Suppressor macrophage (primary cell): ENCODE data around the gene SPATA25.
"Not testable (repeated sequence)": the region's sequence is repeated elsewhere in the genome, so short reads cannot be mapped to it uniquely, and the experiment has no call there.

Experiments used
- DNase-seq, 4 experiments: peaks; one replicate each; pipeline ENCODE4 v3.0.0-alpha.2; 2020 to 2022

Gene SPATA25

GRCh38 chr20:45913116-45913515 lies 25.7 kb upstream of the SPATA25 start:
- peak; percentile 53 to 92 (median 74) for DNase-seq

GRCh38 chr20:45912344-45912682 lies 24.9 kb upstream of the SPATA25 start:
- no peak for DNase-seq

DNA sequence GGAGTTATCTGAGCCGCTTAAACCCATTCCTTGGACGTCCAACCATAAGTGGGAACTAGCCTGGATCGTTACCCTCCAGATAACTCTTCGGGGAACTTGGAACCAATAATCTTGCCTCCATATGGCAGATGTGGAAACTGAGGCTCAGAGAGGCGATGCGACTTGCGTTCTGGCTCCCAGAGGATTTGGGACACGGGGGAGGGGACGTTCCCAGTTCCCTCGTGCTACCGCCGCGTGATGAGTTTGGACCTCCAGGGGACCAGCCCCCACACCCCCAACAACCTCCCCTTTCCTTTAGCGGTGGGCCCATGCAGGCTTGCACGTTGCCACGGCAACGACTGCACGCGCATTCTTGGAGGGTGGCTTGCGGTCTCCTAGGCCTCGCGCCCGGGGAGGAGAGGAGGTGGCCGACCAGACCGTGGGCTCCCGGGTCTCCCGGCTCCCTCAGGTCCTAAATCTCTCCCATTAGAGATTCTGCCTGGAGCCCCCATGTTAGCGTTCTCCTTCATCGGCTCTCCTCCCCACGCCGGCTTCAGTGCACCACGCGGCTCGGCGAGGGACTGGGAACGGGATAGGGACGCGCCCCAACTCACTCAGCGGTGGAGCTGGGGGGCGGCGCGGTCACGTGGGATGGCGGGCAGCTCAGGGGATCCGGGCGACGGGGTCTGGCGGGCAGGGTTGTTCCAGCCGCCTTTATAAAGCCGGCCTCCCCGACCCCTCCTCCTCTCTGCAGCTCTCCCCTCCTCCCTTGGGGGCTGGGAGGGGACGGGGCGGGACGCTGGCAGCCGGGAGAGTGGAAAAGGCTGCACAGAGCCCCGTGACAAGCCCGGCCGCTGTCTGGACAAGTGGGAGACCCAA lies 24.3 kb upstream of the SPATA25 start, which contains the start of gene PLTP:
Gene PLTP (minus strand): TSS at position 670 of the 858 bp plus-strand sequence. CDS start 703 bp downstream, outside the sequence.
- DNase-seq, result peak; percentile 35 to 60 (median 49)

DNA sequence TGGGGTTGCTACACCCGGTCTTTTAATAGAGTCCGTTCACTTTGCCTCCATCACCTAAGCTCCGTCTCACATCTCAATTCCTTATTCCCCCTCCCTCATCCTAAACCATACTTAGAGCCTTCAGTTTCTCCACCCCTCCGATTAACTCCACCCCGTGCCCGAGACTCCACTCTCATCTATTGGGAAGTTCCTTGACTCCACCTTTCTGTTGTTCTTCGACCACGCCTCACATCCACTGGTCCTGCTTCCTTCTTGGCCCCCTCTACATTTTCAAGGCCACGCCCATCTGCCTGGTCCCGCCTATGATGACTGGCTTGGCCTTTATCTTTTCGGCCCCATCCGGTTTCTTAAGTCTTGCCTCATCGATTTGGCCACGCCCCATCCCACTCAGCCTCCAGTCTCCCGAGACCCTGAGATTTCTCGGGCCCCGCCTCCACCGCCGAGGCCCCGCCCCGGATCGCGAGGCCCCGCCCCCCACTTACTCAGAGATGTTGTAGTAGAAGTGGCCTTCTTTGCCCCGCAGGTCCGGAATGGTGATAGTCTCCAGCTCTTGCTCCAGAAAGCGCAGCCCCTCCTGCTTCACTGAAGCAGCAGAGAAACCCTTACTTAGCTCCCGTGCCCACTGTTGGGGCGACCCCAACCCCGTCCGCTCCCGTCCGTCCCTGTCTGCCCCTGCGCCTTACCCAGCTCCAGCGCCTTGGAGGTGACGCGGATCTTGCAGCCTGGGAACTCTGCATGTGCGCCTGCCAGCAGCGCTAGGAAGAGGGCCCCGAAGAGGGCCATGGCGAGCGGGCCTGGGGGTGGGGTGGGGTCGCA lies 23.5 kb upstream of the SPATA25 start:
- DNase-seq, result peak; percentile 97 to 99 (median 98)

GRCh38 chr20:45909817-45910669 lies 22.6 kb upstream of the SPATA25 start:
- peak; percentile 49 to 74 (median 72) for DNase-seq

DNA sequence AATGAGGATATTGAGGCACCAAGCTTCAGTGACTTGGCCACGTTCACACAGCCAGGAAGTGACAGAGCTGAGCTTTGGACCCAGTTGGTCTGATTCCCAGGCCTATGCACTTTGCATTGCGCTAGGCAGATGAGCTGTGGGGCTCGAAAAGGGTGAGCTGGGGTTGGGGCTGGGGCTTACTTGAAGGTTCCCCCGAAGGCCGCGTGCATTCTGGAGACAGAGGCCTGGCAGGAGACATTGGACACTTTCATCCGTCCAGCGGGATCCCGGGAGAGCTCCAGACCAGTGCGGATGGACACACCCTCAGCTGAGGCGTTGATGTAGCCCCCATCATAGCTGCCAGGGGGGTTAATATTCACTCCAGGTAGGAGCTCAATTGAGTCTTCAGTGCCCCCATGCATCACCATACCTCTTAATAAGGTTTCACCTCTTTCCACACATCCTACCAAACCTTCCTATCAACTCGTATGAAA lies 21.9 kb upstream of the SPATA25 start:
- no peak for DNase-seq

DNA sequence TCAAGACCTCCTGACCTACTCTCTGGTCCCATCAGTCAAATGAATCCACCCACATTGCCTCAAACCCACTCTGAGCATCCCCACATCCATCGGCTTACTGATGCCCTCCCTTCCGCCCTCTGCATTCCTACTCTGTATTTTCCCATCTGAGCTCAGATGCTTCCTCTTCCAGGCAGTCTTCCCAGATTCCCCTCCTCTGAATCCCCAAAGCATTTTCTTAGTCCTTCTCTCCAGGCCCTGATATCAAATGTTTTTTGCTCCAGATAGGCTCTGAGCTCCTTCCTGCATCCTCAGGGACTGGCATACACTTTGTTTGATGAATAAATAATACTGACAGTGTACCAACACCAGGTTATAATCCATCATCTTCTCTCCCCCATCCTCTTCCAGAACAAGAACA lies 20.7 kb upstream of the SPATA25 start:
- DNase-seq, result no peak

- DNase-seq, result no peak
Observed at GRCh38 chr20:45907219-45907948, 20.0 kb upstream of the SPATA25 start.

GRCh38 chr20:45905505-45906079 lies 18.2 kb upstream of the SPATA25 start:
- DNase-seq, result no peak

- no peak for DNase-seq
Observed at GRCh38 chr20:45904583-45905504, 17.4 kb upstream of the SPATA25 start.

- DNase-seq, result no peak
Observed at GRCh38 chr20:45902199-45902701, 14.8 kb upstream of the SPATA25 start.

- not testable (repeated sequence) for DNase-seq
Observed at GRCh38 chr20:45901332-45901731, 13.9 kb upstream of the SPATA25 start.

- DNase-seq, result no peak
Observed at GRCh38 chr20:45899046-45899835, 11.8 kb upstream of the SPATA25 start.

GRCh38 chr20:45898285-45898684 lies 10.9 kb upstream of the SPATA25 start:
- no peak for DNase-seq

DNA sequence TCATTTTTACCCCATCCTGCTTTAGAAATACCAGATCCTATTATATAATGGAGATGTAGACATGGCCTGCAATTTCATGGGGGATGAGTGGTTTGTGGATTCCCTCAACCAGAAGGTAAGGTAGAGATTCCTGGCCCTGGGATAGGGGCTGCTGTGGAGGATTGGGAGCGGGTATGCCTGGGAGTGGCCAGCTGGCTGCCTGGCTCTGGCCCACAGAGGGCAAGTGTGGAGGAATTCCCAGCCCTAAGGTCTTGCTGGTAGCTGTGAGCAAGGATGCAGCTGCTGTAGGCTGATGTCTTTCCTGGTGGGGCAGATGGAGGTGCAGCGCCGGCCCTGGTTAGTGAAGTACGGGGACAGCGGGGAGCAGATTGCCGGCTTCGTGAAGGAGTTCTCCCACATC lies 10.3 kb upstream of the SPATA25 start:
- DNase-seq, result no peak

DNA sequence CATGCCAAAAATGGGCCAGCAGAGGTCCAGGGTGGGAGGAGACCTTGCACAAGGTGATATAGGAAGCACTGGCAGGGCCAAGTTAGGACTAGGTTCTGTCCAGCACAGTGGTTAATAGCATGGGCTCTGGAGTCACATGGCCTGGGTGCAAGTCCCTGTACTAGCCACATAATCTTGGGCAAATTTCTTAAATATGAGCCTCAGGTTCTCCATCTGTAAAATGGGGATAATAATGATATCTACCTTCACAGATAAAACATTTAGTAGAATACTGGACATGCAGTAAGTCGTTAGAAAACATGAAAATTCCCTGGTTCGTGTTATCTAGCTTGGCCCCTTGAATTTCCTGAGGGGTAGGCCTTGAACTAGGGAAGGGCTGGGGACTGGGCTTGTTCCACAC lies 9.9 kb upstream of the SPATA25 start:
- no peak for DNase-seq

DNA sequence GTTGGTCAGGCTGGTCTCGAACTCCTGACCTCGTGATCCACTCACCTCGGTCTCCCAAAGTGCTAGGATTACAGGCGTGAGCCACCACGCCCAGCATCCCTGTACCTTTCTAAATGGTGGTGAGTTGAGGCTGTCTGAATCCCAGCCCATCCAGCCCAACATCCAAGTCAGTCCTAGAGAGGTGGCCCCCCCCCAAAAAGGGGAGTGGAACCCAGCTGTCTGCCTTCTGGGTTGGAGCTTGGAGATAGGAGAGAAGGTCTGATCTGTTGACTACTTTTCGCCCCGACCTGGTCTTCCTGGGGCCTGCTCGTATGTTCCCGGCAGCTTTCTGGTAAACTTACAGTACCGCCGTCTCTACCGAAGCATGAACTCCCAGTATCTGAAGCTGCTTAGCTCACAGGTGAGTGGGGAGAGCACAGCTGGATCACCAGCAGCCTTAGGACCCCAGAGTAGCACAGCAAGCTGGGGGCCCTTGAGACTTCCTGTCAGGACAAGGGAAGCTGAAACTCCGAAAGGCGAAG lies 9.3 kb upstream of the SPATA25 start:
- DNase-seq, result no peak

DNA sequence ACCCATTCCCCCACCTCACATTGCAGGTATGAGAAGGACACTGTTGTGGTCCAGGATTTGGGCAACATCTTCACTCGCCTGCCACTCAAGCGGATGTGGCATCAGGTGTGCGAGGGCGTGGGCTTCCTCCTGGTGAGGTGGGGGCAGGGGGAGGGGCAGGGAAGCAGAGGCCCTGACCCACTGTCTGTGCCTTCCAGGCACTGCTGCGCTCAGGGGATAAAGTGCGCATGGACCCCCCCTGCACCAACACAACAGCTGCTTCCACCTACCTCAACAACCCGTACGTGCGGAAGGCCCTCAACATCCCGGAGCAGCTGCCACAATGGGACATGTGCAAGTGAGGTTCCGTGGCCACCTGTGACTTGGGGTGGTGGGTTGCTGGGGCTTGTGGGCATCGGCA lies 7.4 kb upstream of the SPATA25 start:
- DNase-seq, result no peak

- no peak for DNase-seq
Observed at GRCh38 chr20:45893831-45894230, 6.4 kb upstream of the SPATA25 start.
